Lower leg skin (tissue), 4 donors: ENCODE results near the gene WDR46. TPM values are rescaled to one million over a fixed set of nuclear protein-coding genes. Genes with fewer than 3 reads are reported as not detected.

Experiments
- DNase-seq, 2 donors: peaks; one replicate each; pipeline ENCODE4 v3.0.0-alpha.2; 2019; ENCODE audit warnings: low spot score in 2 of 2
- H3K4me3 ChIP-seq: fragments of 200-600 bp; sonication (generic); 2 replicates; pipeline ENCODE4 v1.5.1; 2017; ENCODE audit warnings: mild to moderate bottlenecking, low read depth; ENCODE audit not compliant: poor library complexity, severe bottlenecking
- POLR2A ChIP-seq, 2 donors: fragments of 450-650 bp; IDR thresholded peaks; one replicate each; pipeline ENCODE4 v1.6.1; 2016 to 2017; ENCODE audit warnings: antibody characterized with exemption in 2 of 2, mild to moderate bottlenecking in 1 of 2, moderate library complexity in 1 of 2
- WGBS, 2 donors: methylation state at CpG; one replicate each; pipeline ENCODE4 v1.1.5; 2018; 5-methylcytosine and 5-hydroxymethylcytosine counted together
- intact Hi-C: fragments of 100-400 bp; cut with DNase I; formaldehyde crosslinking; loops from one replicate; pipeline ENCODE4 v1.15.0; 2023; ENCODE audit warnings: low total_unique reads
- total RNA-seq, 4 donors: library from RNA; depleted of rRNA; stranded (reverse); fragments of >200 nt; gene quantifications; one replicate each; pipeline ENCODE4 v1.1.0, GENCODE V29; 2016
- TF ChIP-seq, protein P1 (sequence below), 3 donors: fragments of 450-650 bp; IDR thresholded peaks; one replicate each; pipeline ENCODE4 v1.5.1; 2016; ENCODE audit warnings: antibody characterized with exemption in 3 of 3, mild to moderate bottlenecking in 3 of 3, moderate library complexity in 2 of 3

Gene WDR46
- total RNA-seq, 4 donors from 2014 or later, result 38.4 to 57.2 (median 47.0) TPM

GRCh38 chr6:33299237-33299944, 10.4 kb upstream of the WDR46 start:
- peak overlapping the region; percentile 76 for H3K4me3 ChIP-seq
- intact Hi-C loops, result no loop called here
- DNase-seq, result peak; percentile 90 to 97
- WGBS, 2 donors, result 1% methylated on average over 40 to 43 of the region's 54 CpGs
- TF ChIP-seq, protein P1, sequence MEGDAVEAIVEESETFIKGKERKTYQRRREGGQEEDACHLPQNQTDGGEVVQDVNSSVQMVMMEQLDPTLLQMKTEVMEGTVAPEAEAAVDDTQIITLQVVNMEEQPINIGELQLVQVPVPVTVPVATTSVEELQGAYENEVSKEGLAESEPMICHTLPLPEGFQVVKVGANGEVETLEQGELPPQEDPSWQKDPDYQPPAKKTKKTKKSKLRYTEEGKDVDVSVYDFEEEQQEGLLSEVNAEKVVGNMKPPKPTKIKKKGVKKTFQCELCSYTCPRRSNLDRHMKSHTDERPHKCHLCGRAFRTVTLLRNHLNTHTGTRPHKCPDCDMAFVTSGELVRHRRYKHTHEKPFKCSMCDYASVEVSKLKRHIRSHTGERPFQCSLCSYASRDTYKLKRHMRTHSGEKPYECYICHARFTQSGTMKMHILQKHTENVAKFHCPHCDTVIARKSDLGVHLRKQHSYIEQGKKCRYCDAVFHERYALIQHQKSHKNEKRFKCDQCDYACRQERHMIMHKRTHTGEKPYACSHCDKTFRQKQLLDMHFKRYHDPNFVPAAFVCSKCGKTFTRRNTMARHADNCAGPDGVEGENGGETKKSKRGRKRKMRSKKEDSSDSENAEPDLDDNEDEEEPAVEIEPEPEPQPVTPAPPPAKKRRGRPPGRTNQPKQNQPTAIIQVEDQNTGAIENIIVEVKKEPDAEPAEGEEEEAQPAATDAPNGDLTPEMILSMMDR (IDR thresholded peaks at IDR 0.05), result peak in 1 of 3 donors; percentile 44
- peak in 1 of 2 donors; percentile 64 for TF ChIP-seq POLR2A (IDR thresholded peaks at IDR 0.05)

DNA sequence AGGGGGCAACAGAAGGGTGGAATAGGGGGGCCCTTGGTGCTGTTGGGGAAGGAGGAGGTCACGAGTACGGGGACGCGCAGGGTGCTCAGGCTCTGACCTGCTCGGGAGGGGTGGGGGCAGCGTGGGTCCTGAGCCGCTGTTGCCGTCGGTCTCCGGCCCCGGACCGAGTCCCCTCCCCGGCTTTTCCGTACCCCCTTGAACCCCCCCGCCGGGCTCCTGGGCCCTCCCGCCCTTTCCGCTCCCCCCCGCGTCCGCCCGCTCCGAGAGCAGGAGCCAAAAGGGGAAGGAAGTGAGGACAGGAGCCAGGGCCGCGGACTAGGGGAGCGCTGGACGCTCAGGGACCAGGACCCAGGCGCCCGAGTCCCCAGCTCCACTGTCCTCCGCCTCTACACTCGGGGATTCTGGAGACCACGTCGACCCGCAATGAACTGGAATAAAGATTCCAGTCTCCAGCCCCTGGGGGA, 9.8 kb upstream of the WDR46 start, which contains the start of gene RGL2:
RGL2 (minus strand) TSS at position 170 of the 464 bp plus-strand sequence. CDS start 332 bp downstream, outside the sequence.
- peak within 1 kb of the TSS; percentile 76 for H3K4me3 ChIP-seq
- TF ChIP-seq POLR2A (IDR thresholded peaks at IDR 0.05), result no peak
- TF ChIP-seq, protein P1 (IDR thresholded peaks at IDR 0.05), result no peak
- peak; percentile 82 to 97 for DNase-seq
- intact Hi-C loops, result no loop called here
- 0 to 1% methylated on average over 29 to 34 of the region's 34 CpGs for WGBS, 2 donors

DNA sequence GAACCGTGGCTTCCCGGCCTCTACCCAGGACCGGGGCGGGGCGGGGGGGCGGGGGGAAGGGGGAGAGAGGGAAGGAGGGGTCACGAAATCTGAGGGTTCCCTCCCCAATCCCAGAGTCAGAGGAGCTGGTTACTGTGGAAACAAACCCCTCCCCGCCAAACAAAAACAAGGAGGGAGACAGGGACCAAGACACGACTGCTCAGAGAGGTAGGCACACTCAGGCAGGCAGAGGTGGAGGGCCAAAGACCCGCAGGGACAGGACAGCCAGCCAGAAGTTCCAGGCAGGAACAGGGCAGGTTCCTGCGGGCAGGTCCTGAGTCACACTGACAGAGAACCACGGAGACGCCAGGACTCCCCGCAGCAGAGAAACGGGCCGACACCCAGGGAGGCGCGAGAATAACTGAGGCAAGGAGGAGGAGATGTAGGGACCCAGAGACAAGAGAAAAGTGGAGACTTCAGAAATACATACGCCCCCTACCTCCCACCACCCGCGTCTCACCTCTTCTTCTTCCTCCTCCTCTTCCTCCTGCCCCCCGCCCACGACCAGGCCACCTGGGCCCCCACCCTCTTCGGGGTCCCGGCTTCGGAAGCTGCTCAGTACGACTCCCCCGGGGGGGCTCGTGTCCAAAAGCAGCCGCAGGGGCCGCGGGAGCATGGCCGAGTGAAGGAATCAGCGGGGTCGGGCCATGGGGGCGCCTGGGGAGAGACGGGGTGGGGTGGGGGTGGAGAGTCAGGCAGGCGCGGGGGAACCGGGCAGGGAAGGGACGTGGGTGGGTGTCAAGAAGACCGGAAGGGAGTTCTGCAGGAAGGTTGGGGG, 9.1 kb upstream of the WDR46 start:
- intact Hi-C loops, result no loop called here
- H3K4me3 ChIP-seq, result peak overlapping the region; percentile 76
- WGBS, 2 donors, result 1% methylated on average over 41 to 42 of the region's 42 CpGs

GRCh38 chr6:33297406-33297955, 8.4 kb upstream of the WDR46 start:
- intact Hi-C loops, result no loop called here
- peak in 1 of 2 donors; percentile 70 for DNase-seq
- peak overlapping the region; percentile 12 for H3K4me3 ChIP-seq
- 10 to 21% methylated on average over 15 to 16 of the region's 16 CpGs for WGBS, 2 donors
- no peak for TF ChIP-seq POLR2A (IDR thresholded peaks at IDR 0.05)
- TF ChIP-seq, protein P1 (IDR thresholded peaks at IDR 0.05), result no peak

More for the DNA sequence above, 9.1 kb upstream of the WDR46 start:
- TF ChIP-seq POLR2A (IDR thresholded peaks at IDR 0.05), result no peak
- TF ChIP-seq, protein P1 (IDR thresholded peaks at IDR 0.05), result no peak
- DNase-seq, result peak; percentile 90 to 94

DNA sequence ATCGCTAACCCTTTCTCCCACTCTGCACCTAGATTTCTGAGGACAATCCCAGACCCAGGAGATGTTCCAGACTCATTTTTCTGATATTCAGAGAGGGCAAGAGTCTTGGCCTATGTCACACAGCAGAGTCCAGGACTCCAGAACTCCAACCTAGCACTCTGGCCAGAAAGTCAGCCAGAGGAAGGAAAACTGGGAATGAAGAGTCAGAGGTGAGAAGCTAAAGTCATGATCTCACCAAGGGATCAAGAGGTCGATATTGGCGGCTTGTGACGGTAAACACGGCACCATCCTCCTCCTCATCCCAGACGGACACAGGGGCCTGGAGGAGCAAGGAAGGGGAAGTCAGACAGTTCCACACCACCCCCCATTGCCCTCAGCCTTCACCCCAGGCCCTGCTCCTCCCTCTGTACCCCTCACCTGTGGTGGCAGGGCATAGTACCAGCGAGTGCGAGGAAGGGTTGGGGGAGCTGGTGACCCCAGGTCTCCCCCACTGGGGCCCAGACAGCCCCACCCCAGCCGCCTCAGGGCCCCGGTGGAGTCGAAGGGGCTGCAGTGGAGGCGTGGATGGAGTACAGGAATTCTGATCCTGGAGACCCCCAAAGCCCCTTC, 7.9 kb upstream of the WDR46 start:
- peak overlapping the region; percentile 12 for H3K4me3 ChIP-seq
- DNase-seq, result no peak
- intact Hi-C loops, result no loop called here
- no peak for TF ChIP-seq POLR2A (IDR thresholded peaks at IDR 0.05)
- TF ChIP-seq, protein P1 (IDR thresholded peaks at IDR 0.05), result no peak
- 45 to 62% methylated on average over 12 of the region's 12 CpGs for WGBS, 2 donors
